ENCODE results near the gene SOCS7.
A peak's percentile ranks its signal among the peaks of the same experiment; 100 is the strongest.
"Not testable (repeated sequence)": the region's sequence is repeated elsewhere in the genome, so short reads cannot be mapped to it uniquely, and the experiment has no call there.

Gene SOCS7

DNA sequence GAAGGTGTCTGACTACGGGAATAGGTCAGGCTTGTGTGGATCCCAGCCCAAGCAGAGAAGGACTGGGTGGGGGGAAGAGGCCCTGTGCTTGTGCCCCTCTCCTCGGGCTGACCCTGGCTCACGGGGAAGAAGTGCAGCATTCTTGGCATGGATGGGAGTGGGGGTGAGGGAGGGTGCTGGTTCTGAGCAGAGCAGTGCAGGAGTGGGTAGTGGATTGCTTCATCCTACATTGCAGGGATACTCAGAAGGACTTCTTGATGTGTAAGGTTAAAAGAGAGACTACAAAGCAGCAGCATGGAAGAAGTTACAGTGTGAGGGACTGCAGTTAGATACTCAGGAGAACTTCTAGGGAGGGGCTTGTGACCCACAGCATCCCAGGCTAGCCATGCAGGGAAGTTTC lies 78.7 kb downstream of the SOCS7 start:
- DNase-seq (ENCODE audit: low spot score), result no peak
- peak overlapping the region; percentile 91 to 99 for H3K27ac ChIP-seq
- TF ChIP-seq, protein P1, sequence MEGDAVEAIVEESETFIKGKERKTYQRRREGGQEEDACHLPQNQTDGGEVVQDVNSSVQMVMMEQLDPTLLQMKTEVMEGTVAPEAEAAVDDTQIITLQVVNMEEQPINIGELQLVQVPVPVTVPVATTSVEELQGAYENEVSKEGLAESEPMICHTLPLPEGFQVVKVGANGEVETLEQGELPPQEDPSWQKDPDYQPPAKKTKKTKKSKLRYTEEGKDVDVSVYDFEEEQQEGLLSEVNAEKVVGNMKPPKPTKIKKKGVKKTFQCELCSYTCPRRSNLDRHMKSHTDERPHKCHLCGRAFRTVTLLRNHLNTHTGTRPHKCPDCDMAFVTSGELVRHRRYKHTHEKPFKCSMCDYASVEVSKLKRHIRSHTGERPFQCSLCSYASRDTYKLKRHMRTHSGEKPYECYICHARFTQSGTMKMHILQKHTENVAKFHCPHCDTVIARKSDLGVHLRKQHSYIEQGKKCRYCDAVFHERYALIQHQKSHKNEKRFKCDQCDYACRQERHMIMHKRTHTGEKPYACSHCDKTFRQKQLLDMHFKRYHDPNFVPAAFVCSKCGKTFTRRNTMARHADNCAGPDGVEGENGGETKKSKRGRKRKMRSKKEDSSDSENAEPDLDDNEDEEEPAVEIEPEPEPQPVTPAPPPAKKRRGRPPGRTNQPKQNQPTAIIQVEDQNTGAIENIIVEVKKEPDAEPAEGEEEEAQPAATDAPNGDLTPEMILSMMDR (IDR thresholded peaks at IDR 0.05), result no peak
- H3K4me3 ChIP-seq, result peak overlapping the region; percentile 100

DNA sequence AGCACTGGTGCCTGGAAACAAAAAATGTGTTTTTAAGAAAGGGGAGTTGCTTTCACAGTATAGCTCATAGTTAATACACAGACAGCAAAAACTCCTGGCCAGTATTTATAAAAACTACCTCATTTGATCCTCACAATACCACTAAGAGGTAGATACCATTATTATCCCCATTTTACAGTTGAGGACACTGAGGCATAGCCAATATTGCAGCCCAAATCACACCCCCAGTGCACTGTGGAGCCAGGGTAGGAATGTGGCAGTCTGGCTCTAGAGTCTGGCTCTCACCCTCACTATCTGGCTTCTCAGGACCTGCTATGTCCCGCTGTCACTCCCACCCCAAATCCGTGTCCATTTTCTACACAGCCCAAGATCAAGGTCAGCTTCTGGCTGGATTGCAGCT lies 79.2 kb downstream of the SOCS7 start:
- no peak for DNase-seq (ENCODE audit: low spot score)
- Histone ChIP-seq H3K27ac (peak overlapping the region; percentile 91 to 99), H3K4me3 (peak overlapping the region; percentile 2)
- TF ChIP-seq, protein P1 (IDR thresholded peaks at IDR 0.05), result no peak

DNA sequence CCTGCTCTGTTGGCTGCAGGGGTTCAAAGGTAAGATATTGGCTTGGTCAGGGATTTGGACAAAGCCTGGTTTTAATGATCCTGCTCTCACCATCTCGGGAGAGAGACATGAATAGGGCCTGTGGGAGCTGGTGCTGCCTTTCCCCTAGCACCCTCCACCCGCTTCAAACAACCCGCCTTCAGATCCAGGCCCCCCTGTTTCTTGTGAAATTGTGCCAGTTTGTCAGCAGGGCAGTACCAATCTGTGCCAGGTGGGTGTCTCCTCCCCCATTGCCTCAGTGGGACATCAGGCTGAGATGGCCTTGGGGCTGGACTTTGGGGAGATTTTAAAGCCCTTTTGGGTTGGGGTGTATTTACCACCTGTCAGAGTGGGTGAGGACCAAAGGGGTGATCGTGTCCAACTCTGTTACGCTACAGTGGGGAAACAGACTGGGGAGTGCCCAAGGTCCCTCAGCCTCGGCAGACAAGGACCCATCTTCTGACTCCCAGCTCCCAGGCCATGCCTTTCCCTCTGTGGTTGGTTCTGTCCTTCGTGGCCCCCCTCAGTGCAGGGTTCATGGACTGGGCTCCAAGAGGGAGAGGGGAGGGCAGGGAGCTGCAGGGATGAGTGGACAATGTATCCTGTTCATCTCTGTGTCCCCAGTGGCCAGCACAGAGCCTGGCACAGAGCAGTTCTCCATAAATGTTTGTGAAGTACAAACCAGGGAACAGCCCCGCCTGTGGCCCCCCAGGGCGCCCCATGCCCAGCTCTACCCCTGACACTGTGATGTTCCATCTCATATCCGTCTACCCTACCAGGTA lies 79.9 kb downstream of the SOCS7 start:
- Histone ChIP-seq H3K27ac (peak overlapping the region in 1 of 2 donors; percentile 99), H3K4me3 (peak overlapping the region; percentile 2)
- DNase-seq (ENCODE audit: low spot score), result no peak
- TF ChIP-seq, protein P1 (IDR thresholded peaks at IDR 0.05), result no peak

DNA sequence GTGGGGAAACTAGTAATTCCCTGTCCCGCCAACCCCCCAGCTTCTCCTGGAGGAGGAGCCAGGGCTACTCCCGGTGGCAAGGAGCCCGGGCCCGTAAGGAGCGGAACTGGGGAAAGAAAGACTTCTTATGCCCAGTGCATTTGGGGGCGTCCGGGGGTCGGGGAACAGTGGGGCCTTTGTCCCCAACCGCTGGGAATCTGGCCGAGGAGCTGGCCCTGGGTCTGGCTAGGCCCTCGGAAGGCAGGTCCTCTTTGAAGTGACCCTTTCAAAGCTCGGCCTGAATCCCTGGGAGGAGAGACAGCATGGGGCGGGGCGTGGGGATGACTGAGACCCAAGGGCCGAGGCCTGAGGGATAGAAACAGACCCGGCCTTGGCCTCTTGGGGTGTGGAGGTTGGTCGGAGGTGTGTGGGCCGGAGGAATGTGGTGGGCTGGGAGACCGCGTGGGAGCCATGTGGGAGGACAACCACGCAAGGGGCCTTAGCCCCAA lies 82.6 kb downstream of the SOCS7 start:
- H3K27ac ChIP-seq, result peak overlapping the region; percentile 30 to 64
- TF ChIP-seq, protein P1 (IDR thresholded peaks at IDR 0.05), result no peak
- H3K4me3 ChIP-seq, result no peak overlapping the region
- DNase-seq (ENCODE audit: low spot score), result no peak

DNA sequence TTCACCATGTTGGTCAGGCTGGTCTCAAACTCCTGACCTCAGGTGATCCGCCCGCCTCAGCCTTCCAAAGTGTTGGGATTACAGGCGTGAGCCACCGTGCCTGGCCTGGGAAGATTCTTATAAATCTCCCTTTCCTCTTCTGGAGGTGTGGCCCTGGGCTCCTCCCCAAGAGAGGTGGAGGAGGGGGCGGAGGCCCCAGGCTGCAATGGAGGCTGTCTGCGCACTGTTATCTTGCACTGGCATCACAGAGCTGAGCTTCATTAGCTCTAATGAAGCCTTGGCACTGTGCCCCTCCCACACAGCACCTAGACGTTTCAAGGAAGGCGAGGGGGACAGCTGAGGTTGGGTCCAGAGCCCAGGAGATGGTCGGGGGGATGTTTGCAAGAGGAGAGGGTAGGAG lies 84.2 kb downstream of the SOCS7 start:
- DNase-seq (ENCODE audit: low spot score), result no peak
- Histone ChIP-seq H3K4me3 (no peak overlapping the region), H3K27ac (peak overlapping the region in 1 of 2 donors; percentile 64)
- TF ChIP-seq, protein P1 (IDR thresholded peaks at IDR 0.05), result no peak

DNA sequence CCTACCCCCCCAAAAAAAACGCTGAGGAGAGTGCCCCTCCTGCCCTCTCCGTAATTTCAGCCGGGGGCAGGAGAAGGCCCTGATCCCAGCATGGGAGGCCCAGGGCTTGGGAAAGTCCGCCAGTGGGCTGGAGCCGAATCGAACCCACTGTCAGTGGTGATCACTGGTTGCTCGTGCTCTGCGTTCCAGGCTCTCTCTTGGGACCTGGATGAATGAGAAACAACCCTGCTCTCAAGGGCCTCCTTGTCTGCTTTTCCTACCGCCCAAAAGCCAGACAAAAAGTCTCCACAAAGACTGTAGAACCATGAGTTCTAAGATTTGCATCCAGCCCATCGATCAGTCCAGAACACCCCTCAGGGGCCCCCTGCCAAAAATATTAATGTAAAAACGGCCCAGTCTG lies 84.7 kb downstream of the SOCS7 start:
- Histone ChIP-seq H3K4me3 (no peak overlapping the region), H3K27ac (peak overlapping the region; percentile 31 to 64)
- DNase-seq (ENCODE audit: low spot score), result no peak
- TF ChIP-seq, protein P1 (IDR thresholded peaks at IDR 0.05), result no peak

DNA sequence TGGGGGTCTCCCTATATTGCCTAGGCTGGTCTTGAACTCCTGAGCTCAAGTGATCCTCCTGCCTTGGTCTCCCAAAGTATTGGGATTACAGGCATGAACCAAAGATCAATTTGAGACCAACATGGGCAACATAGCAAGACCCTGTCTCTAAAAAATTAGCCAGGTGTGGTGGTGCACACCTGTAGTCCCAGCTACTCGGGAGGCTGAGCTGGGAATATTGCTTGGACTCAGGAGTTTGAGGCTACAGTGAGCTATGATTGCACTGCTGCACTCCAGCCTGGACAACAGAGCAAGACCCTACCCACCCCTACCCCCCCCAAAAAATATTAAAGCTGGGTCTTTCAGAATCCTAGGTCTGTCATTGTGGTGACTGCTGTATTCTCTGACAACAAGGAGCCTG lies 85.7 kb downstream of the SOCS7 start:
- H3K4me3 ChIP-seq; DNase-seq (ENCODE audit: low spot score): not testable (repeated sequence)
- H3K27ac ChIP-seq, result peak overlapping the region in 1 of 2 donors; percentile 14
